Upper lobe of left lung (tissue), 6 donors: ENCODE measurements around the gene CRIP1. TPM values are rescaled to one million over a fixed set of nuclear protein-coding genes. Genes with fewer than 3 reads are reported as not detected.
A peak's percentile ranks its signal among the peaks of the same experiment; 100 is the strongest.

ENCODE experiments used
- ATAC-seq, 2 donors: fragments of 200-7000 bp; cut with Tn5 transposase; one replicate each; pipeline ENCODE4 v1.9.1; 2022; ENCODE audit warnings: mild to moderate bottlenecking in 2 of 2, moderate library complexity in 2 of 2; ENCODE audit not compliant: low FRiP score in 2 of 2
- DNase-seq, 2 donors: peaks; one replicate each; pipeline ENCODE4 v3.0.0-alpha.2; 2019 to 2020
- H3K27ac ChIP-seq, 4 donors: fragments of 200-600 bp; sonication (generic); one replicate each; pipeline ENCODE4 v1.5.1; 2016 to 2019
- H3K27me3 ChIP-seq, 4 donors: fragments of 200-600 bp; sonication (generic); one replicate each; pipeline ENCODE4 v1.5.1; 2017 to 2019
- H3K36me3 ChIP-seq, 4 donors: fragments of 200-600 bp; sonication (generic); one replicate each; pipeline ENCODE4 v1.5.1; 2016 to 2019
- H3K4me1 ChIP-seq, 4 donors: fragments of 200-600 bp; sonication (generic); one replicate each; pipeline ENCODE4 v1.5.1; 2018 to 2019
- H3K4me3 ChIP-seq, 4 donors: fragments of 200-600 bp; sonication (generic); one replicate each; pipeline ENCODE4 v1.5.1; 2017 to 2019; ENCODE audit warnings: mild to moderate bottlenecking in 2 of 4, moderate library complexity in 1 of 4
- H3K9me3 ChIP-seq, 4 donors: fragments of 200-600 bp; sonication (generic); one replicate each; pipeline ENCODE4 v1.5.1; 2018 to 2019
- CTCF ChIP-seq, 6 experiments: fragments of 450-650 bp in 4 of 6; fragments of 200-600 bp in 2 of 6; sonication (generic) in 2 of 6; IDR thresholded peaks; one replicate each; pipeline ENCODE4 v1.5.1; 2016 to 2019; ENCODE audit warnings: antibody characterized with exemption in 6 of 6
- EP300 ChIP-seq, 4 donors: sonication (generic); formaldehyde crosslinking; IDR thresholded peaks; one replicate each; pipeline ENCODE4 v1.5.1; 2017; ENCODE audit warnings: antibody characterized with exemption in 4 of 4, control low read depth in 2 of 4
- POLR2A ChIP-seq, 4 donors: fragments of 450-650 bp; IDR thresholded peaks; one replicate each; pipeline ENCODE4 v1.5.1; 2016 to 2017; ENCODE audit warnings: antibody characterized with exemption in 4 of 4, mild to moderate bottlenecking in 2 of 4
- POLR2AphosphoS5 ChIP-seq, 2 donors: sonication (generic); formaldehyde crosslinking; IDR thresholded peaks; one replicate each; pipeline ENCODE4 v1.5.1; 2017; ENCODE audit warnings: antibody characterized with exemption in 2 of 2
- WGBS, 2 donors: methylation state at CpG; one replicate each; pipeline ENCODE4 v1.1.5; 2017 to 2018; 5-methylcytosine and 5-hydroxymethylcytosine counted together
- total RNA-seq, 6 donors: library from RNA; depleted of rRNA in 4 of 6; stranded (reverse); fragments of >200 nt in 4 of 6; gene quantifications; one replicate each; pipeline versions ENCODE4 v1.1.0 to v1.2.1, GENCODE V29; 2016 to 2021
- donor health status: DM: no; HTN: no; CAD: no; lungs with moderate emphysema.
- donor health status: DM: no; HTN: yes; CAD: no; lungs with severe emphysema.

CRIP1 gene
- total RNA-seq, 6 donors from 2014 or later: 26.2 to 425 (median 200) TPM

GRCh38 chr14:105442834-105443233, 43.9 kb upstream of the CRIP1 start:
- ATAC-seq: no peak

GRCh38 chr14:105444859-105445258, 41.8 kb upstream of the CRIP1 start:
- 91% methylated on average over 10 to 17 of the region's 17 CpGs for WGBS, 2 donors
- peaks cover 0 to 31% (median 12%) of the 10 kb centered on the region in 4 donors for H3K36me3 ChIP-seq
- no peaks in the 10 kb centered on the region for H3K27me3 ChIP-seq

More at GRCh38 chr14:105442834-105443233, 43.9 kb upstream of the CRIP1 start:
- Histone ChIP-seq H3K27ac (no peak overlapping the region), H3K4me3 (no peak overlapping the region), H3K4me1 (no peaks in the 10 kb centered on the region), H3K9me3 (no peaks in the 10 kb centered on the region), H3K36me3 (peaks cover 0 to 35% (median 12%) of the 10 kb centered on the region in 4 donors), H3K27me3 (no peaks in the 10 kb centered on the region)
- 84 to 100% methylated on average over 2 to 12 of the region's 12 CpGs for WGBS, 2 donors
- TF ChIP-seq CTCF (IDR thresholded peaks at IDR 0.05) (no peak), EP300 (IDR thresholded peaks at IDR 0.05) (no peak), POLR2AphosphoS5 (IDR thresholded peaks at IDR 0.05) (no peak), POLR2A (IDR thresholded peaks at IDR 0.05) (no peak)
- peak in 1 of 2 donors; percentile 54 for DNase-seq

GRCh38 chr14:105445290-105445689, 41.4 kb upstream of the CRIP1 start:
- DNase-seq (peak in 1 of 2 donors; percentile 76), ATAC-seq (no peak)
- TF ChIP-seq POLR2AphosphoS5 (IDR thresholded peaks at IDR 0.05): no peak

More at GRCh38 chr14:105444859-105445258, 41.8 kb upstream of the CRIP1 start:
- H3K9me3 ChIP-seq: no peaks in the 10 kb centered on the region
- H3K4me1 ChIP-seq: peaks cover 7 to 9% (median 7%) of the 10 kb centered on the region in 4 donors
- TF ChIP-seq POLR2AphosphoS5 (IDR thresholded peaks at IDR 0.05) (no peak), POLR2A (IDR thresholded peaks at IDR 0.05) (no peak), CTCF (IDR thresholded peaks at IDR 0.05) (no peak), EP300 (IDR thresholded peaks at IDR 0.05) (no peak)
- ATAC-seq: no peak
- no peak overlapping the region for H3K27ac ChIP-seq
- DNase-seq: peak in 1 of 2 donors; percentile 64
- no peak overlapping the region for H3K4me3 ChIP-seq

GRCh38 chr14:105445901-105446845, 40.5 kb upstream of the CRIP1 start:
- Histone ChIP-seq H3K27ac (no peak overlapping the region), H3K9me3 (no peaks in the 10 kb centered on the region), H3K27me3 (no peaks in the 10 kb centered on the region), H3K36me3 (peaks cover 0 to 44% (median 23%) of the 10 kb centered on the region in 4 donors), H3K4me1 (peaks cover 7 to 9% (median 7%) of the 10 kb centered on the region in 4 donors), H3K4me3 (no peak overlapping the region)
- no peak for TF ChIP-seq EP300 (IDR thresholded peaks at IDR 0.05)
- TF ChIP-seq POLR2A (IDR thresholded peaks at IDR 0.05): no peak
- no peak for TF ChIP-seq POLR2AphosphoS5 (IDR thresholded peaks at IDR 0.05)
- no peak for TF ChIP-seq CTCF (IDR thresholded peaks at IDR 0.05)
- WGBS, 2 donors: 93 to 96% methylated on average over 17 to 18 of the region's 26 CpGs
- peak in 1 of 2 donors; percentile 62 for DNase-seq
- no peak for ATAC-seq

More at GRCh38 chr14:105445290-105445689, 41.4 kb upstream of the CRIP1 start:
- WGBS, 2 donors: 91 to 92% methylated on average over 11 to 23 of the region's 24 CpGs
- Histone ChIP-seq H3K36me3 (peaks cover 0 to 35% (median 16%) of the 10 kb centered on the region in 4 donors), H3K9me3 (no peaks in the 10 kb centered on the region), H3K4me3 (no peak overlapping the region), H3K4me1 (peaks cover 7 to 9% (median 7%) of the 10 kb centered on the region in 4 donors), H3K27ac (no peak overlapping the region), H3K27me3 (no peaks in the 10 kb centered on the region)

GRCh38 chr14:105446971-105447370, 39.7 kb upstream of the CRIP1 start:
- TF ChIP-seq CTCF (IDR thresholded peaks at IDR 0.05) (no peak), POLR2AphosphoS5 (IDR thresholded peaks at IDR 0.05) (no peak), POLR2A (IDR thresholded peaks at IDR 0.05) (no peak), EP300 (IDR thresholded peaks at IDR 0.05) (no peak)
- WGBS, 2 donors: 97 to 100% methylated on average over 2 to 7 of the region's 14 CpGs
- Histone ChIP-seq H3K4me3 (no peak overlapping the region), H3K27ac (no peak overlapping the region), H3K9me3 (no peaks in the 10 kb centered on the region), H3K36me3 (peaks cover 0 to 47% (median 27%) of the 10 kb centered on the region in 4 donors), H3K4me1 (peaks cover 7 to 9% (median 7%) of the 10 kb centered on the region in 4 donors), H3K27me3 (no peaks in the 10 kb centered on the region)
- DNase-seq (peak in 1 of 2 donors; percentile 67), ATAC-seq (no peak)
